OCI-LY7 (cell line): ENCODE data around the gene SATB1. TPM values are rescaled to one million over a fixed set of nuclear protein-coding genes. Genes with fewer than 3 reads are reported as not detected.

ENCODE experiments used
- BruUV-seq: library from RNA; stranded (reverse); fragments of 400-500 nt; replicated peaks from 2 replicates; lab custom pipeline; 2021; lab: Mats Ljungman, UMichigan
- CTCF ChIA-PET: fragments of 300-600 bp; sonication (Branson Sonifier 250); formaldehyde crosslinking; loops from one replicate; lab custom pipeline; 2022; ENCODE audit warnings: antibody characterized with exemption; ENCODE audit not compliant: unreplicated experiment; lab: Charles Lee
- POLR2A ChIA-PET: fragments of 300-600 bp; sonication (Branson Sonifier 250); formaldehyde crosslinking; loops from one replicate; lab custom pipeline; 2022; ENCODE audit warnings: antibody characterized with exemption; lab: Charles Lee
- DNase-seq: peaks from one replicate; pipeline ENCODE4 v3.0.0-alpha.2; 2015; ENCODE audit warnings: low spot score
- H2AFZ ChIP-seq: fragments of 200-600 bp; sonication (generic), shearing (Covaris generic); 2 replicates; pipeline ENCODE4 v1.6.1; 2014; ENCODE audit warnings: mild to moderate bottlenecking, antibody characterized with exemption, low read length, moderate library complexity
- H3K27ac ChIP-seq: fragments of 200-600 bp; sonication (generic); 2 replicates; pipeline ENCODE4 v1.5.1; 2014; ENCODE audit warnings: mixed run types, low read depth, mild to moderate bottlenecking, moderate library complexity, low read length, inconsistent platforms; ENCODE audit not compliant: poor library complexity, severe bottlenecking
- H3K36me3 ChIP-seq: fragments of 200-600 bp; sonication (generic); 2 replicates; pipeline ENCODE4 v1.6.1; 2014; ENCODE audit warnings: mild to moderate bottlenecking, antibody characterized with exemption, low read length, moderate library complexity, mixed read lengths; ENCODE audit not compliant: insufficient read depth
- H3K4me1 ChIP-seq: fragments of 200-600 bp; sonication (generic); 2 replicates; pipeline ENCODE4 v1.5.1; 2014; ENCODE audit warnings: mild to moderate bottlenecking, low read length; ENCODE audit not compliant: insufficient read depth, poor library complexity, severe bottlenecking
- H3K4me2 ChIP-seq: fragments of 200-600 bp; sonication (generic); 2 replicates; pipeline ENCODE4 v1.6.1; 2014; ENCODE audit warnings: mild to moderate bottlenecking, low read length
- H3K4me3 ChIP-seq: fragments of 200-600 bp; sonication (generic); 2 replicates; pipeline ENCODE4 v1.5.1; 2014; ENCODE audit warnings: mild to moderate bottlenecking, low read depth, low read length; ENCODE audit not compliant: poor library complexity, severe bottlenecking
- H3K79me2 ChIP-seq: fragments of 200-600 bp; sonication (generic); 2 replicates; pipeline ENCODE4 v1.6.1; 2016; ENCODE audit warnings: low read depth, mild to moderate bottlenecking, low read length, moderate library complexity, mixed read lengths; ENCODE audit not compliant: insufficient read depth
- H3K9me2 ChIP-seq: fragments of 200-600 bp; sonication (generic); 2 replicates; pipeline ENCODE4 v1.6.1; 2016; ENCODE audit warnings: mild to moderate bottlenecking, low read length, mixed read lengths; ENCODE audit not compliant: insufficient read depth
- H3K9me3 ChIP-seq: fragments of 200-600 bp; sonication (generic); 2 replicates; pipeline ENCODE4 v1.6.1; 2014; ENCODE audit warnings: mild to moderate bottlenecking, mixed run types, low read length, mixed read lengths
- H4K20me1 ChIP-seq: fragments of 200-600 bp; sonication (generic); 2 replicates; pipeline ENCODE4 v1.6.1; 2014; ENCODE audit warnings: mild to moderate bottlenecking, antibody characterized with exemption, low read length, moderate library complexity, mixed read lengths; ENCODE audit not compliant: insufficient read depth
- CTCF ChIP-seq: fragments of 200-600 bp; sonication (generic); conservative IDR thresholded peaks from 2 replicates; pipeline ENCODE4 v1.5.1; 2014; ENCODE audit warnings: mild to moderate bottlenecking, antibody characterized with exemption, low read length, moderate library complexity, mixed read lengths
- EZH2phosphoT487 ChIP-seq: fragments of 200-600 bp; sonication (generic); IDR thresholded peaks from 2 replicates; pipeline ENCODE4 v1.6.1; 2018; ENCODE audit warnings: low read depth, borderline replicate concordance, mild to moderate bottlenecking, mixed run types, antibody characterized with exemption, low read length, moderate library complexity, mixed read lengths
- intact Hi-C: fragments of 100-400 bp; cut with micrococcal nuclease; formaldehyde crosslinking; loops from one replicate; pipeline ENCODE4 v1.10.0; 2022; ENCODE audit not compliant: unreplicated experiment
- total RNA-seq, 2 experiments: library from RNA; depleted of rRNA in 1 of 2; stranded (reverse); fragments of >200 nt in 1 of 2; shearing (Covaris generic) in 1 of 2; gene quantifications; 2 replicates each; pipeline ENCODE4 v1.2.3, GENCODE V29; 2014 to 2022

SATB1 gene
- total RNA-seq, 2 experiments from 2014 or later, result 2.5 to 5.6 TPM

GRCh38 chr3:18445401-18446148 is 20.4 kb upstream of the SATB1 start:
- Histone ChIP-seq H3K4me3 (peak overlapping the region; percentile 51), H4K20me1 (no peaks in the 10 kb centered on the region), H3K9me2 (no peaks in the 10 kb centered on the region), H3K36me3 (no peaks in the 10 kb centered on the region; the same call in 1 of the 2 replicates), H2AFZ (no peak overlapping the region), H3K4me1 (peaks cover 20% of the 10 kb centered on the region), H3K4me2 (peak overlapping the region; percentile 57), H3K79me2 (no peaks in the 10 kb centered on the region), H3K27ac (no peak overlapping the region), H3K9me3 (peaks cover 16% of the 10 kb centered on the region)
- ChIA-PET CTCF (no interaction called here), POLR2A (interaction anchor here (0.7 kb wide), 1 partner anchor 350 kb away, joined by 5 read pairs; no protein-coding TSS in a partner anchor)
- intact Hi-C loops, result no loop called here
- TF ChIP-seq EZH2phosphoT487 (no peak), CTCF (no peak)
- no TSS peak for BruUV-seq
- no peak for DNase-seq

GRCh38 chr3:18444595-18445400 is 19.7 kb upstream of the SATB1 start:
- no peaks in the 10 kb centered on the region for H3K79me2 ChIP-seq
- no peak for TF ChIP-seq EZH2phosphoT487
- TF ChIP-seq CTCF, result no peak
- no peaks in the 10 kb centered on the region; the same call in 1 of the 2 replicates for H3K36me3 ChIP-seq
- H3K9me3 ChIP-seq, result peaks cover 16% of the 10 kb centered on the region
- H3K27ac ChIP-seq, result no peak overlapping the region
- intact Hi-C loops, result no loop called here
- DNase-seq, result peak; percentile 60
- H3K9me2 ChIP-seq, result no peaks in the 10 kb centered on the region
- H3K4me2 ChIP-seq, result peak overlapping the region; percentile 57
- H4K20me1 ChIP-seq, result no peaks in the 10 kb centered on the region
- peaks cover 28% of the 10 kb centered on the region for H3K4me1 ChIP-seq
- ChIA-PET CTCF (no interaction called here), POLR2A (no interaction called here)
- no TSS peak for BruUV-seq
- peak overlapping the region; percentile 51 for H3K4me3 ChIP-seq
- no peak overlapping the region for H2AFZ ChIP-seq
